Measurements from ENCODE around the gene HLA-A. TPM values are rescaled to one million over a fixed set of nuclear protein-coding genes. Genes with fewer than 3 reads are reported as not detected.
"Not testable (repeated sequence)": the region's sequence is repeated elsewhere in the genome, so short reads cannot be mapped to it uniquely, and the experiment has no call there.

HLA-A gene
- total RNA-seq, 1 experiment from 2014 or later: 451 TPM

DNA sequence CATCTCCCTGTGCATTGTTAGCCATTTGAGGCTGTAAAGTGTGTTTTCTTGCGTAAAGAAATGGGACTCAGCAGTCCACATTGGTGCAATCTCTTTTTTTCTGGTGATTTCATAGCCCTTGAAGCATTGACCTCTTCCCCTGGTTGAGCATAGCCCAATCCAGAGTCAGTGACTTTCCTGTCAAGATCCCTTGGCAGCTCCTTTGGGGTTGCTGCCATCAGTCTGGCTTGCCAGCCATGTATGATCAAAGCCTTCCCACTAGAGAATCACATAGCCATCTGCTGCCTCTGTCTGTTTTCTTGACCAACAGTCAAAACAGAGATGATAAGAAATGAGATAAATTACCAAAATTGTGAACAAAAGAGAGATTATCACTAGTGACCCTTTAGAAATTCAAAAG lies 19.6 kb downstream of the HLA-A start:
- Mint-ChIP-seq H3K4me3 (ENCODE audit: low read depth, unreplicated experiment) (no peak overlapping the region), H3K36me3 (ENCODE audit: insufficient read depth, unreplicated experiment) (peaks cover 18% of the 10 kb centered on the region), H3K27me3 (ENCODE audit: unreplicated experiment) (no peaks in the 10 kb centered on the region), H3K4me1 (ENCODE audit: low read depth, unreplicated experiment) (peaks cover 27% of the 10 kb centered on the region), H3K9me3 (ENCODE audit: low read depth, unreplicated experiment) (peaks cover 4% of the 10 kb centered on the region), H3K27ac (ENCODE audit: unreplicated experiment) (no peak overlapping the region)
- intact Hi-C loops (cut with micrococcal nuclease; ENCODE audit: unreplicated experiment): no loop called here
- BruUV-seq (replicated peaks): no TSS peak
- no peak for DNase-seq
- CTCF ChIA-PET: interaction anchor here (0.6 kb wide), 1 partner anchor 777 kb away, joined by 3 read pairs; no protein-coding TSS in a partner anchor
- TF ChIP-seq, protein P1, sequence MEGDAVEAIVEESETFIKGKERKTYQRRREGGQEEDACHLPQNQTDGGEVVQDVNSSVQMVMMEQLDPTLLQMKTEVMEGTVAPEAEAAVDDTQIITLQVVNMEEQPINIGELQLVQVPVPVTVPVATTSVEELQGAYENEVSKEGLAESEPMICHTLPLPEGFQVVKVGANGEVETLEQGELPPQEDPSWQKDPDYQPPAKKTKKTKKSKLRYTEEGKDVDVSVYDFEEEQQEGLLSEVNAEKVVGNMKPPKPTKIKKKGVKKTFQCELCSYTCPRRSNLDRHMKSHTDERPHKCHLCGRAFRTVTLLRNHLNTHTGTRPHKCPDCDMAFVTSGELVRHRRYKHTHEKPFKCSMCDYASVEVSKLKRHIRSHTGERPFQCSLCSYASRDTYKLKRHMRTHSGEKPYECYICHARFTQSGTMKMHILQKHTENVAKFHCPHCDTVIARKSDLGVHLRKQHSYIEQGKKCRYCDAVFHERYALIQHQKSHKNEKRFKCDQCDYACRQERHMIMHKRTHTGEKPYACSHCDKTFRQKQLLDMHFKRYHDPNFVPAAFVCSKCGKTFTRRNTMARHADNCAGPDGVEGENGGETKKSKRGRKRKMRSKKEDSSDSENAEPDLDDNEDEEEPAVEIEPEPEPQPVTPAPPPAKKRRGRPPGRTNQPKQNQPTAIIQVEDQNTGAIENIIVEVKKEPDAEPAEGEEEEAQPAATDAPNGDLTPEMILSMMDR (IDR thresholded peaks at IDR 0.05; ENCODE audit: unreplicated experiment): no peak

GRCh38 chr6:29963697-29964096 lies 21.4 kb downstream of the HLA-A start:
- H3K27me3 Mint-ChIP-seq (ENCODE audit: unreplicated experiment); H3K27ac Mint-ChIP-seq (ENCODE audit: unreplicated experiment); CTCF ChIA-PET; intact Hi-C loops (cut with micrococcal nuclease; ENCODE audit: unreplicated experiment); H3K4me3 Mint-ChIP-seq (ENCODE audit: low read depth, unreplicated experiment); H3K9me3 Mint-ChIP-seq (ENCODE audit: low read depth, unreplicated experiment); DNase-seq; BruUV-seq (replicated peaks): not testable (repeated sequence)
- Mint-ChIP-seq H3K4me1 (ENCODE audit: low read depth, unreplicated experiment) (peaks cover 45% of the 10 kb centered on the region), H3K36me3 (ENCODE audit: insufficient read depth, unreplicated experiment) (peaks cover 19% of the 10 kb centered on the region)

- no peak for DNase-seq
- intact Hi-C loops (cut with micrococcal nuclease; ENCODE audit: unreplicated experiment): no loop called here
- TF ChIP-seq, protein P1 (IDR thresholded peaks at IDR 0.05; ENCODE audit: unreplicated experiment): no peak
- Mint-ChIP-seq H3K4me1 (ENCODE audit: low read depth, unreplicated experiment) (peaks cover 45% of the 10 kb centered on the region), H3K27me3 (ENCODE audit: unreplicated experiment) (no peaks in the 10 kb centered on the region), H3K27ac (ENCODE audit: unreplicated experiment) (peak overlapping the region; percentile 85), H3K9me3 (ENCODE audit: low read depth, unreplicated experiment) (no peaks in the 10 kb centered on the region), H3K4me3 (ENCODE audit: low read depth, unreplicated experiment) (peak overlapping the region; percentile 67), H3K36me3 (ENCODE audit: insufficient read depth, unreplicated experiment) (peaks cover 19% of the 10 kb centered on the region)
- CTCF ChIA-PET: interaction anchor here (0.9 to 1.8 kb wide), 2 partner anchors 56 to 116 kb away, joined by 3 read pairs; no protein-coding TSS in a partner anchor
- no TSS peak for BruUV-seq (replicated peaks)
Measured at GRCh38 chr6:29964518-29964886, 22.2 kb downstream of the HLA-A start.

DNA sequence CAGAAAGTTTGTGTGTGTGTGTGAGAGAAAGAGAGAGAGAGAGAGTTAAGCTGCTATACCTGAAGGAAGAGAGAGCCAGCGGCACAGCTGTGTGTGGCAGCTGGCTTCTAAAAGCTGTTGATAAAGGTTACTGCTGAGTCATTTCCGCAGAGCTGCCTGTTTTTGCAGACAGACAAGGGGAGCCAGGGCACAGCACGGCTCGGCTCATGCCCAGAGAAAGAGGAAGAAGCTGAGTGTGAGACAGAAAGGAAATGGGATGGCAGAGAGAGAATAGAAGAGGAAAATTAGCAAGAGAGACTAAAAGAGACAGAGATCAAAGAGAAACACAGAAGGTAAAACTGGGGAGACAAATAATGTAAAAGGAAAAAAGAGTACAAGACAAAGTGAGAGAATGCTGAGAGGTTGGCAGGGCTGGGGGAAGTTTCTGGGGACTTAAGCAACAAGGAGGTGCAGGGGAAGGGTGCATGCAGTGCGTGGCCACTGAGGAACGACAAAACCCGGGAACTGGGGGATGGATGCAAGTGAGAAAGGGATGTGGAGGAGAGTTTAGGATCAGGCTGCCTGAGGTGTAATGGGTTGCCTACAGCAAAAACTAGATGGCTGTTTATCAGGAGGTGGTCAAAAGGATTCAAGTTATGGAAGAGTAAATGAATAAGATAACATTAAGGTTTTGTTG lies 22.7 kb downstream of the HLA-A start:
- H3K36me3 Mint-ChIP-seq (ENCODE audit: insufficient read depth, unreplicated experiment): peaks cover 19% of the 10 kb centered on the region
- CTCF ChIA-PET: interaction anchor here (0.9 to 1.8 kb wide), 3 partner anchors 10 to 117 kb away, joined by 3 read pairs; no protein-coding TSS in a partner anchor
- TF ChIP-seq, protein P1 (IDR thresholded peaks at IDR 0.05; ENCODE audit: unreplicated experiment): no peak
- H3K4me3 Mint-ChIP-seq (ENCODE audit: low read depth, unreplicated experiment): peak overlapping the region; percentile 67
- intact Hi-C loops (cut with micrococcal nuclease; ENCODE audit: unreplicated experiment): loop anchor here (5.0 kb wide), 2 partner anchors 42 to 118 kb away; no protein-coding TSS in a partner anchor
- H3K9me3 Mint-ChIP-seq (ENCODE audit: low read depth, unreplicated experiment): no peaks in the 10 kb centered on the region
- no peaks in the 10 kb centered on the region for H3K27me3 Mint-ChIP-seq (ENCODE audit: unreplicated experiment)
- H3K27ac Mint-ChIP-seq (ENCODE audit: unreplicated experiment): peak overlapping the region; percentile 85
- H3K4me1 Mint-ChIP-seq (ENCODE audit: low read depth, unreplicated experiment): peaks cover 45% of the 10 kb centered on the region
- BruUV-seq (replicated peaks): TSS peak; percentile 59
- peak; percentile 70 for DNase-seq

DNA sequence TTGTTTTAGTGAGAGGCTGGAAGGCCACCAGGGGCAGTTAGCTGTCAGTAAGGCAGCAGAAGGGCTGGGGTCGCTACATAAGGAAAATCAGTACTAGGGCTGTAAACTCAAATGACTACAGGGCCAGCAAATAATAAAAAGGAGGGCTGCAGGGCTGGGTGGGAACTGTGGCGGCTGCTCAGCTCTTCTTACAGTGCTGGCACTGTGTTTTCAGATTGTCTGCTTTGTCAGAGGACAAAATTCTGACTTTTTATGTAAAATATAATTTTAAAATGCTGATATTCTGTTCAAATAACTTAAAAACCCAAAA lies 23.2 kb downstream of the HLA-A start:
- Mint-ChIP-seq H3K4me3 (ENCODE audit: low read depth, unreplicated experiment) (peak overlapping the region; percentile 67), H3K27me3 (ENCODE audit: unreplicated experiment) (no peaks in the 10 kb centered on the region), H3K4me1 (ENCODE audit: low read depth, unreplicated experiment) (peaks cover 45% of the 10 kb centered on the region), H3K27ac (ENCODE audit: unreplicated experiment) (peak overlapping the region; percentile 85), H3K9me3 (ENCODE audit: low read depth, unreplicated experiment) (no peaks in the 10 kb centered on the region), H3K36me3 (ENCODE audit: insufficient read depth, unreplicated experiment) (peaks cover 19% of the 10 kb centered on the region)
- TF ChIP-seq, protein P1 (IDR thresholded peaks at IDR 0.05; ENCODE audit: unreplicated experiment): no peak
- no TSS peak for BruUV-seq (replicated peaks)
- intact Hi-C loops (cut with micrococcal nuclease; ENCODE audit: unreplicated experiment): loop anchor here (5.0 kb wide), 2 partner anchors 42 to 118 kb away; no protein-coding TSS in a partner anchor
- CTCF ChIA-PET: interaction anchor here (1.1 to 1.8 kb wide), 3 partner anchors 9 to 263 kb away, joined by 3 read pairs; no protein-coding TSS in a partner anchor
- DNase-seq: no peak

Data from Calu3 (cell line).